ENCODE measurements around the gene MYOG. TPM values are rescaled to one million over a fixed set of nuclear protein-coding genes. Genes with fewer than 3 reads are reported as not detected.

The MYOG gene
- total RNA-seq, 1 experiment from 2014 or later: not detected

DNA sequence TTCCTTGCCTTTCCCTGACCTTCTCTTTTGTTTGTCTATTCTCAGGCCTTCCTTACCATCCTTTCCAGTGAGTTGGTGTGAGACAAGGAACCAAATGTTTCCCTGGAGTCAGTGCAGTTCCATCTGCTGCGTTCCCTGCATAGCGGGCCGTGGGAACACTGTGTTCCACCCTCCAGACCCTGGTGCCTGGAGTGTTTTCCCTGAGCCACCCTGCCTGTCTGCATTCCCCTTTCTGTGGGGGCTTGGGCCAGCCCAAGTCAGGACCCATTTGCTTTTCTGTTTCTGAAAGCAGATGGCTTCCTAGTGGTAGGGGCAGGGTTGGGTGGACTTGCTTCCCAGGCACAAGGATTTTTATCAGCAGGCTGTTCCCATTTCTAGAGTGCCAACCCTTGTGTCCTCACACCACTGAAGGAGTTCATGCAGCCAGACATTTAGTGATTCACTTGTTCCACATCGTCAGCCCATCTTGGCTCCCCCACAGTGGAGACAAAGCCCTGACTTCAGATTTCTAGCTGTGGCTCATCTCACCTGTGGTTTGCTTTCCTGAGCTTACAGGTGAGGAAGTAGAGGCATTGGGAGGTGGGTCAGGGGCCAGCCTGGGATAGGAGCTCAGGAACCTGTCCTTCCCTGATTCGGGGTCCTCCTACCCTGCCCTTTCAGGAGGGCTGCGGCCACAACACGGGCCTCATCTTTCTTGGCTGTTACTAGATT, 14.1 kb upstream of the MYOG start:
- Histone ChIP-seq H3K56ac (ENCODE audit: insufficient read length, low read depth, low read length) (no peak overlapping the region), H2BK5ac (ENCODE audit: insufficient read length, low read length) (no peak overlapping the region), H3K4me2 (ENCODE audit: insufficient read depth, insufficient read length, low read length) (no peak overlapping the region), H2AFZ (ENCODE audit: low read length) (no peak overlapping the region), H3K18ac (ENCODE audit: insufficient read length, low read depth, low read length) (no peak overlapping the region), H4K91ac (ENCODE audit: insufficient read length, low read depth, low read length) (no peak overlapping the region), H3K14ac (ENCODE audit: insufficient read depth, low read length) (no peak overlapping the region), H2BK15ac (ENCODE audit: low read depth, low read length) (no peak overlapping the region), H2AK5ac (ENCODE audit: insufficient read length, low read length) (no peak overlapping the region), H2BK120ac (ENCODE audit: low read depth, low read length, poor library complexity, severe bottlenecking) (no peak overlapping the region), H2BK20ac (ENCODE audit: low read depth, low read length, poor library complexity, severe bottlenecking) (no peak overlapping the region), H3K27me3 (ENCODE audit: insufficient read depth, low read length) (no peaks in the 10 kb centered on the region), H3K79me2 (ENCODE audit: insufficient read depth, low read length) (no peaks in the 10 kb centered on the region), H4K20me1 (ENCODE audit: control insufficient read depth, insufficient read depth, insufficient read length) (no peaks in the 10 kb centered on the region), H3K9ac (ENCODE audit: extremely low read depth, insufficient read length, low read length) (no peak overlapping the region), H4K5ac (ENCODE audit: insufficient read length, low read depth, low read length) (no peak overlapping the region), H3T11ph (ENCODE audit: low read length) (no peak overlapping the region), H4K8ac (replicated peaks; ENCODE audit: insufficient read length, low read depth, low read length) (no peak overlapping the region), H3K23ac (ENCODE audit: insufficient read length, low read depth, low read length) (no peak overlapping the region), H3K4me1 (ENCODE audit: insufficient read depth, low read length) (no peaks in the 10 kb centered on the region), H3K4ac (ENCODE audit: low read depth, low read length) (no peak overlapping the region), H3K79me1 (ENCODE audit: insufficient read depth, low read depth, low read length, poor library complexity, severe bottlenecking) (no peaks in the 10 kb centered on the region), H3K23me2 (ENCODE audit: insufficient read length, low read depth, low read length, poor library complexity, severe bottlenecking) (no peaks in the 10 kb centered on the region), H3K9me3 (ENCODE audit: control insufficient read depth, low read depth, low read length) (no peaks in the 10 kb centered on the region), H3K27ac (ENCODE audit: insufficient read length, low read depth, low read length) (no peak overlapping the region), H2BK12ac (ENCODE audit: insufficient read length, low read depth, low read length) (no peak overlapping the region)
- Mint-ChIP-seq H3K27ac (no peak overlapping the region), H3K4me3 (no peak overlapping the region), H3K36me3 (ENCODE audit: insufficient read depth in 1 of 3, low read depth in 3 of 3) (peaks cover 3 to 13% (median 8%) of the 10 kb centered on the region in 3 experiments; a peak in 6 of 7 replicates), H3K27me3 (ENCODE audit: low read depth) (peaks cover 9% of the 10 kb centered on the region), H3K9me3 (peaks cover 16 to 22% of the 10 kb centered on the region in 2 experiments), H3K4me1 (no peaks in the 10 kb centered on the region)
- DNase-seq: no peak
- TF ChIP-seq, protein P1, sequence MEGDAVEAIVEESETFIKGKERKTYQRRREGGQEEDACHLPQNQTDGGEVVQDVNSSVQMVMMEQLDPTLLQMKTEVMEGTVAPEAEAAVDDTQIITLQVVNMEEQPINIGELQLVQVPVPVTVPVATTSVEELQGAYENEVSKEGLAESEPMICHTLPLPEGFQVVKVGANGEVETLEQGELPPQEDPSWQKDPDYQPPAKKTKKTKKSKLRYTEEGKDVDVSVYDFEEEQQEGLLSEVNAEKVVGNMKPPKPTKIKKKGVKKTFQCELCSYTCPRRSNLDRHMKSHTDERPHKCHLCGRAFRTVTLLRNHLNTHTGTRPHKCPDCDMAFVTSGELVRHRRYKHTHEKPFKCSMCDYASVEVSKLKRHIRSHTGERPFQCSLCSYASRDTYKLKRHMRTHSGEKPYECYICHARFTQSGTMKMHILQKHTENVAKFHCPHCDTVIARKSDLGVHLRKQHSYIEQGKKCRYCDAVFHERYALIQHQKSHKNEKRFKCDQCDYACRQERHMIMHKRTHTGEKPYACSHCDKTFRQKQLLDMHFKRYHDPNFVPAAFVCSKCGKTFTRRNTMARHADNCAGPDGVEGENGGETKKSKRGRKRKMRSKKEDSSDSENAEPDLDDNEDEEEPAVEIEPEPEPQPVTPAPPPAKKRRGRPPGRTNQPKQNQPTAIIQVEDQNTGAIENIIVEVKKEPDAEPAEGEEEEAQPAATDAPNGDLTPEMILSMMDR (conservative IDR thresholded peaks at IDR 0.05): no peak
- no CpG with 5 or more reads among the region's 7 CpGs for WGBS (ENCODE audit: extremely low coverage, insufficient read length, low lambda C conversion rate)
